Measurements from ENCODE around the gene IFNAR1. TPM values are rescaled to one million over a fixed set of nuclear protein-coding genes. Genes with fewer than 3 reads are reported as not detected.
"Not testable (repeated sequence)": the region's sequence is repeated elsewhere in the genome, so short reads cannot be mapped to it uniquely, and the experiment has no call there.

The IFNAR1 gene
- total RNA-seq, 1 experiment from 2014 or later = 20.4 TPM

DNA sequence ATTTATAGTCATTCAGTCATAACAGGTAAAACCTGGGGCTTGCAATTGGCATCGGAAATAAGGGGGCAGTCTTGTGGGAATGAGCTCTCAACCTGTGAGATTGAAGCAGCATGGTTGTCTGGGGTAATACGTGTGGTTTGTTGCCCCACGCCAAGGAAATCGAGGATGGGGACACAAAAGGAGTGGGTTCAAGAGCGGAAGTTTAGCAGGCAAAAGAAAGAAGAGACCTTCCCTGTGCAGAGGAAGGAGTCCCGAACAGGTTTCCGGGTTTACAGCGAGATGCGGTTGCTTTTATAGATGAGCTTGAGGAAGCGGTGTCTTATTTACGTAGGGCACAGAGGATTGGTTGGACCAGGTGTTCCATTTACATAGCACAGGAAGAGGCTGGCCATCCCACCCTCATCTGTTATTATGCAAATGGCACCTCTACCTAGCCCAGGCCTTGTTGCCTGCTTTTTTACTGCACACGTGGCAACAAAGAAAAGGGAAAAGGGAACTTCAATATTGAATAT, 37.3 kb downstream of the IFNAR1 start:
- Mint-ChIP-seq H3K4me3 (ENCODE audit: unreplicated experiment) (peak overlapping the region; percentile 68), H3K27me3 (ENCODE audit: insufficient read depth, unreplicated experiment) (no peaks in the 10 kb centered on the region), H3K9me3 (ENCODE audit: unreplicated experiment) (peaks cover 13% of the 10 kb centered on the region), H3K36me3 (ENCODE audit: insufficient read depth, unreplicated experiment) (peaks cover 6% of the 10 kb centered on the region), H3K4me1 (ENCODE audit: low read depth, unreplicated experiment) (peaks cover 14% of the 10 kb centered on the region), H3K27ac (ENCODE audit: unreplicated experiment) (peak overlapping the region; percentile 79)
- Histone ChIP-seq H3K27me3 (replicated peaks; ENCODE audit: control insufficient read depth, insufficient read depth, low read length) (no peaks in the 10 kb centered on the region), H3K36me3 (ENCODE audit: control insufficient read depth, insufficient read depth, low read length) (no peaks in the 10 kb centered on the region), H3K9me3 (peaks cover 5% of the 10 kb centered on the region; the same call in 1 of the 2 replicates), H3K4me3 (ENCODE audit: low read depth, low read length) (no peak overlapping the region), H3K4me1 (peaks cover 18% of the 10 kb centered on the region)
- no peak for TF ChIP-seq CTCF (IDR thresholded peaks at IDR 0.05; ENCODE audit: insufficient read depth in 1 of 2, low read depth in 1 of 2, low read length in 1 of 2, severe bottlenecking in 1 of 2, unreplicated experiment in 1 of 2)
- POLR2A ChIA-PET = interaction anchor here (1.3 kb wide), 1 partner anchor 43 kb away, joined by 11 read pairs; no protein-coding TSS in a partner anchor
- no TSS peak for BruUV-seq (replicated peaks)
- CTCF ChIA-PET = interaction anchor here (0.6 to 2.8 kb wide), 20 partner anchors 8 to 368 kb away, joined by 3 to 41 read pairs (median 5); partner anchors contain the start of genes IFNAR1 and TMEM50B
- DNase-seq = no peak
- intact Hi-C loops (cut with micrococcal nuclease; ENCODE audit: unreplicated experiment) = no loop called here

- intact Hi-C loops (cut with micrococcal nuclease; ENCODE audit: unreplicated experiment); H3K4me3 Mint-ChIP-seq (ENCODE audit: unreplicated experiment); H3K36me3 Mint-ChIP-seq (ENCODE audit: insufficient read depth, unreplicated experiment); DNase-seq; H3K4me3 ChIP-seq (ENCODE audit: low read depth, low read length); BruUV-seq (replicated peaks); H3K27me3 Mint-ChIP-seq (ENCODE audit: insufficient read depth, unreplicated experiment); H3K27me3 ChIP-seq (replicated peaks; ENCODE audit: control insufficient read depth, insufficient read depth, low read length); H3K36me3 ChIP-seq (ENCODE audit: control insufficient read depth, insufficient read depth, low read length); H3K27ac Mint-ChIP-seq (ENCODE audit: unreplicated experiment): not testable (repeated sequence)
- Histone ChIP-seq H3K4me1 (peaks cover 18% of the 10 kb centered on the region), H3K9me3 (peaks cover 17% of the 10 kb centered on the region)
- POLR2A ChIA-PET = interaction anchor here (0.6 kb wide), 1 partner anchor 74 kb away, joined by 5 read pairs; no protein-coding TSS in a partner anchor
- Mint-ChIP-seq H3K4me1 (ENCODE audit: low read depth, unreplicated experiment) (peaks cover 14% of the 10 kb centered on the region), H3K9me3 (ENCODE audit: unreplicated experiment) (peaks cover 22% of the 10 kb centered on the region)
- CTCF ChIA-PET = interaction anchor here (1.4 kb wide), 1 partner anchor 164 kb away, joined by 3 read pairs; no protein-coding TSS in a partner anchor
Measured at GRCh38 chr21:33363911-33364609, 39.3 kb downstream of the IFNAR1 start.

DNA sequence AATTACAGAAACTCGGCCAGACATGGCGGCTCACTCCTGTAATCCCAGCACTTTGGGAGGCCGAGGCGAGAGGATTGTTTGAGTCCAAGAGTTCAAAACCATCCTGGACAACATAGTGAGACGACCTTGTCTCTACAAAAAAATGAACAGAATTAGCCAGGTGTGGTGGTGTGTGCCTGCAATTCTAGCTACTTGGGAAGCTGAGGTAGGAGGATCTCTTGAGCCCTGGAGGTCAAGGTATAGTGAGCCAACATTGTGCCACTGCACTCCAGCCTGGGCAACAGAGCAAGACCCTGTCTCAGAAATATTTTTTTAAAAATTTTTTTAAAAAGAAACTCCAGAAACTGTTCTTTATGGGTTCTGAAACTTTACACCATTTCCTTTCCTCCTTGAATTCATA, 40.1 kb downstream of the IFNAR1 start:
- no peak overlapping the region for H3K27ac Mint-ChIP-seq (ENCODE audit: unreplicated experiment)
- Histone ChIP-seq H3K4me3 (ENCODE audit: low read depth, low read length) (no peak overlapping the region), H3K9me3 (peaks cover 17% of the 10 kb centered on the region), H3K27me3 (replicated peaks; ENCODE audit: control insufficient read depth, insufficient read depth, low read length) (no peaks in the 10 kb centered on the region), H3K36me3 (ENCODE audit: control insufficient read depth, insufficient read depth, low read length) (no peaks in the 10 kb centered on the region), H3K4me1 (peaks cover 15% of the 10 kb centered on the region)
- H3K27me3 Mint-ChIP-seq (ENCODE audit: insufficient read depth, unreplicated experiment) = no peaks in the 10 kb centered on the region
- H3K4me3 Mint-ChIP-seq (ENCODE audit: unreplicated experiment) = no peak overlapping the region
- no TSS peak for BruUV-seq (replicated peaks)
- intact Hi-C loops (cut with micrococcal nuclease; ENCODE audit: unreplicated experiment) = no loop called here
- peaks cover 14% of the 10 kb centered on the region for H3K4me1 Mint-ChIP-seq (ENCODE audit: low read depth, unreplicated experiment)
- POLR2A ChIA-PET = no interaction called here
- no peak for TF ChIP-seq CTCF (IDR thresholded peaks at IDR 0.05; ENCODE audit: insufficient read depth in 1 of 2, low read depth in 1 of 2, low read length in 1 of 2, severe bottlenecking in 1 of 2, unreplicated experiment in 1 of 2)
- H3K36me3 Mint-ChIP-seq (ENCODE audit: insufficient read depth, unreplicated experiment) = peaks cover 6% of the 10 kb centered on the region
- no peak for DNase-seq
- CTCF ChIA-PET = interaction anchor here (1.4 kb wide), 1 partner anchor 165 kb away, joined by 3 read pairs; no protein-coding TSS in a partner anchor
- peaks cover 22% of the 10 kb centered on the region for H3K9me3 Mint-ChIP-seq (ENCODE audit: unreplicated experiment)
